GM12873 (cell line): ENCODE results near the gene CNPY2.

Source experiments
- TF ChIP-seq, protein P1 (sequence below): IDR thresholded peaks from 2 replicates; pipeline ENCODE4 v1.5.1; 2012; ENCODE audit warnings: low read depth, mild to moderate bottlenecking, moderate library complexity, low read length, control low read depth; ENCODE audit not compliant: insufficient read depth; ENCODE audit errors: missing control alignments

CNPY2 gene

GRCh38 chr12:56336361-56337167, 20.8 kb upstream of the CNPY2 start:
- TF ChIP-seq, protein P1, sequence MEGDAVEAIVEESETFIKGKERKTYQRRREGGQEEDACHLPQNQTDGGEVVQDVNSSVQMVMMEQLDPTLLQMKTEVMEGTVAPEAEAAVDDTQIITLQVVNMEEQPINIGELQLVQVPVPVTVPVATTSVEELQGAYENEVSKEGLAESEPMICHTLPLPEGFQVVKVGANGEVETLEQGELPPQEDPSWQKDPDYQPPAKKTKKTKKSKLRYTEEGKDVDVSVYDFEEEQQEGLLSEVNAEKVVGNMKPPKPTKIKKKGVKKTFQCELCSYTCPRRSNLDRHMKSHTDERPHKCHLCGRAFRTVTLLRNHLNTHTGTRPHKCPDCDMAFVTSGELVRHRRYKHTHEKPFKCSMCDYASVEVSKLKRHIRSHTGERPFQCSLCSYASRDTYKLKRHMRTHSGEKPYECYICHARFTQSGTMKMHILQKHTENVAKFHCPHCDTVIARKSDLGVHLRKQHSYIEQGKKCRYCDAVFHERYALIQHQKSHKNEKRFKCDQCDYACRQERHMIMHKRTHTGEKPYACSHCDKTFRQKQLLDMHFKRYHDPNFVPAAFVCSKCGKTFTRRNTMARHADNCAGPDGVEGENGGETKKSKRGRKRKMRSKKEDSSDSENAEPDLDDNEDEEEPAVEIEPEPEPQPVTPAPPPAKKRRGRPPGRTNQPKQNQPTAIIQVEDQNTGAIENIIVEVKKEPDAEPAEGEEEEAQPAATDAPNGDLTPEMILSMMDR = no peak

GRCh38 chr12:56334490-56334793, 18.7 kb upstream of the CNPY2 start:
- TF ChIP-seq, protein P1 = no peak

- TF ChIP-seq, protein P1 = peak; percentile 72
These were observed 18.1 kb upstream of the CNPY2 start, which contains the start of gene PAN2 for GRCh38 chr12:56333679-56334489. TSS of gene PAN2 (minus strand) at chr12:56334000. CDS start at chr12:56333094, 906 bp downstream.

GRCh38 chr12:56333197-56333678, 17.4 kb upstream of the CNPY2 start:
- TF ChIP-seq, protein P1 = no peak

- TF ChIP-seq, protein P1 = no peak
These were observed 16.9 kb upstream of the CNPY2 start for GRCh38 chr12:56332512-56333196.

DNA sequence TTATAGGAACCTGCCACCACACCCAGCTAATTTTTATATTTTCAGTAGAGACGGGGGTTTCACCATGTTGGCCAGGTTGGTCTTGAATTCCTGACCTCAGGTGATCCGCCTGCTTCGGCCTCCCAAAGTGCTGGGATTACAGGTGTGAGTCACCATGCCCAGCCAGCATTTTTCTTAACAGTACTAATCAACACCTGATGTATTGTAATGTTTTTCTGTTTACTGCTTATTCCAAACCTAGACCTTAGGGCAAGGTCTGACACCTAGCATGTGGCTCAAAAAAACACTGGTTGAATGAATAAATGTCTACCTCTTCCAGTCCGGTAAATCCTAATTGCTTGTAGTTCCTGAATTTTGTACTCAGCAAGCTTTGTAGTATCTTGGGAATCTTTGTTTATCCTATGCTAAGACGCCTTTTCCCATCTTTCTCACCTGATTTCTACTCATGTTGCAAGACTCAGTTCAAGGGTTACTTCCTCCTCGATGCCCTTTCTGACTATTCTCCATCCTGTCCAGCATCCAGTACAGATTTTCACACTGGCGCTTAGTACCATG, 15.2 kb upstream of the CNPY2 start:
- TF ChIP-seq, protein P1 = no peak

DNA sequence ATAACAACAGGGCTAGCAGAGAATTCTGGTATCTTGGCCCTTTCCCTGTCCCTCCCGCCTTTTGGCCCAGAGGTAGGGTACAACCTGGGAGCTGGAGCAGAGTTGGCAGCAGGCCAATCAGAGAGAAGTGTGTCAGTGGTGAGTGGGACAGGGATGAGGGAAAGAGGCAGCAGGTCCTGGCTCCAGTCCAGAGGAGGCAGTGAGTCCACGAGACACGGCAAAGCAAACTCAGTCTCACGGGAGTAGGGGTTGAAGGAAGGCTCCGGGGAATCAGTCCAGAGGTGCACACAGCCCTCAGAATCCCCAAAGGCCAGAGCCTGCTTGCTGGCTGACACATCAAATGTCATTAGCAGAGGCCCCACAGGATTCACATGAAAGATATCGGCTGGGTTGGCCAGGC, 10.7 kb upstream of the CNPY2 start:
- TF ChIP-seq, protein P1 = no peak
